AG04450 (cell line): ENCODE data around the gene LEF1. TPM values are rescaled to one million over a fixed set of nuclear protein-coding genes. Genes with fewer than 3 reads are reported as not detected.

Experiments used
- CTCF ChIA-PET: fragments of 300-600, 350-600 bp; formaldehyde crosslinking; extraction: SDS; loops from one replicate; lab custom pipeline; 2022; ENCODE audit warnings: antibody characterized with exemption, inconsistent platforms; lab: Charles Lee
- POLR2A ChIA-PET: fragments of 350-600 bp; formaldehyde crosslinking; extraction: SDS; loops from one replicate; lab custom pipeline; 2021; ENCODE audit warnings: antibody characterized with exemption, inconsistent platforms; lab: Yijun Ruan, JAX
- DNase-seq: peaks from one replicate; pipeline ENCODE4 v3.0.0-alpha.2; 2011; ENCODE audit warnings: low read depth, low spot score
- H3K27ac ChIP-seq: one replicate; pipeline ENCODE4 v1.5.1; 2012; ENCODE audit warnings: low read depth, low read length, control low read depth
- H3K27me3 ChIP-seq: one replicate; pipeline ENCODE4 v1.6.0; 2012; ENCODE audit warnings: low read length; ENCODE audit not compliant: control insufficient read depth, insufficient read depth
- H3K4me3 ChIP-seq: 2 replicates; pipeline ENCODE4 v1.5.1; 2011; ENCODE audit warnings: mild to moderate bottlenecking, low read depth, low read length, control low read depth
- H3K9me3 ChIP-seq: 2 replicates; pipeline ENCODE4 v1.5.1; 2012; ENCODE audit warnings: low read length; ENCODE audit not compliant: control insufficient read depth, insufficient read depth
- CTCF ChIP-seq: IDR thresholded peaks from 2 replicates; pipeline ENCODE4 v1.5.1; 2011; ENCODE audit warnings: low read depth, low read length, control low read depth, inconsistent platforms
- polyA plus RNA-seq: library from polyadenylated mRNA; depleted of rRNA; stranded (reverse); fragments of >200 nt; gene quantifications from 2 replicates; pipeline ENCODE4 v1.2.3, GENCODE V29; 2011

Gene LEF1
- polyA plus RNA-seq, 1 experiment = 1.2 TPM

- H3K27me3 ChIP-seq = peaks cover 12% of the 10 kb centered on the region
- TF ChIP-seq CTCF = no peak
- H3K27ac ChIP-seq = no peak overlapping the region
- DNase-seq = no peak
- H3K4me3 ChIP-seq = no peak overlapping the region
- POLR2A ChIA-PET = no interaction called here
- no peaks in the 10 kb centered on the region for H3K9me3 ChIP-seq
- CTCF ChIA-PET = no interaction called here
Measured at GRCh38 chr4:108160741-108161352, 7.9 kb downstream of the LEF1 start.

- Histone ChIP-seq H3K27ac (no peak overlapping the region), H3K27me3 (peaks cover 3% of the 10 kb centered on the region), H3K4me3 (no peak overlapping the region), H3K9me3 (no peaks in the 10 kb centered on the region)
- no peak for DNase-seq
- POLR2A ChIA-PET = no interaction called here
- CTCF ChIA-PET = interaction anchor here (0.6 kb wide), 1 partner anchor 55 kb away, joined by 3 read pairs; no protein-coding TSS in a partner anchor
- TF ChIP-seq CTCF = no peak
Measured at GRCh38 chr4:108159845-108160244, 8.9 kb downstream of the LEF1 start.

GRCh38 chr4:108157655-108158054, 11.1 kb downstream of the LEF1 start:
- H3K27me3 ChIP-seq = peaks cover 4% of the 10 kb centered on the region
- TF ChIP-seq CTCF = no peak
- no peak overlapping the region for H3K4me3 ChIP-seq
- no peak overlapping the region for H3K27ac ChIP-seq
- no peak for DNase-seq
- ChIA-PET POLR2A (no interaction called here), CTCF (interaction anchor here (0.5 kb wide), 1 partner anchor 524 kb away, joined by 3 read pairs; no protein-coding TSS in a partner anchor)
- H3K9me3 ChIP-seq = no peaks in the 10 kb centered on the region

GRCh38 chr4:108156391-108156790, 12.3 kb downstream of the LEF1 start:
- ChIA-PET CTCF (no interaction called here), POLR2A (interaction anchor here (0.6 kb wide), 1 partner anchor 10 kb away, joined by 3 read pairs; no protein-coding TSS in a partner anchor)

More at GRCh38 chr4:108156391-108156790, 12.3 kb downstream of the LEF1 start:
- Histone ChIP-seq H3K27me3 (peaks cover 4% of the 10 kb centered on the region), H3K4me3 (no peak overlapping the region), H3K9me3 (no peaks in the 10 kb centered on the region), H3K27ac (no peak overlapping the region)
- DNase-seq = no peak
- TF ChIP-seq CTCF = no peak
